ENCODE results near the gene SERPING1. TPM values are rescaled to one million over a fixed set of nuclear protein-coding genes. Genes with fewer than 3 reads are reported as not detected.

SERPING1 gene
- total RNA-seq, 2 donors from 2014 or later: 674 to 695 TPM

GRCh38 chr11:57659669-57660068 lies 62.2 kb downstream of the SERPING1 start:
- Histone ChIP-seq H3K4me3 (no peak overlapping the region), H3K27ac (no peak overlapping the region), H3K9me3 (no peaks in the 10 kb centered on the region), H3K27me3 (replicated peaks; ENCODE audit: insufficient read depth) (no peaks in the 10 kb centered on the region), H3K36me3 (peaks cover 20% of the 10 kb centered on the region), H3K4me1 (ENCODE audit: control insufficient read depth in 1 of 2, low read depth in 2 of 2) (peaks cover 4 to 21% of the 10 kb centered on the region in 2 donors)
- TF ChIP-seq CTCF (IDR thresholded peaks at IDR 0.05): no peak
- DNase-seq (ENCODE audit: low spot score) (no peak), ATAC-seq (ENCODE audit: insufficient number of reproducible peaks, low FRiP score, low read depth) (no peak)

- TF ChIP-seq CTCF (IDR thresholded peaks at IDR 0.05): no peak
- no peak overlapping the region for H3K27ac ChIP-seq
- peaks cover 4 to 22% of the 10 kb centered on the region in 2 donors for H3K4me1 ChIP-seq (ENCODE audit: control insufficient read depth in 1 of 2, low read depth in 2 of 2)
Observed at GRCh38 chr11:57662893-57663292, 65.4 kb downstream of the SERPING1 start.

DNA sequence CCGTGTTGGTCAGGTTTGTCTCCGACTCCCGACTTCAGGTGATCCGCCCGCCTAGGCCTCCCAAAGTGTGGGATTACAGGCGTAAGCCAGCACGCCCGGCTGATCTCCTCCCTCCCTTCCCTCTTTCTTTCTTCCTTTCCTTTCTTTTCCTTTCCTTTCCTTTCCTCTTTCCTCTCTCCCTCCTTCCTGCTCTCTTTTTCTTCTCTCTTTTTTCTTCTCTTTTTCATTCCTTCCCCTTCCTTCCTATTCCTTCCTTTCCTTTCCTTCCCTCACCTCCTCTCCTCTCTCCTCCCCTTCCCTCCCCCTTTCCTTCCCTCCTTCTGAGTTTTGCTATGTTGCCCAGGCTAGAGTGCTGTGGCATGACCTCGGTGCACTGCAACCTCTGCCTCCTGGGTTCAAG lies 66.5 kb downstream of the SERPING1 start:
- TF ChIP-seq CTCF (IDR thresholded peaks at IDR 0.05): no peak
- Histone ChIP-seq H3K27ac (no peak overlapping the region), H3K4me1 (ENCODE audit: control insufficient read depth in 1 of 2, low read depth in 2 of 2) (peaks cover 5 to 15% of the 10 kb centered on the region in 2 donors), H3K36me3 (peaks cover 20% of the 10 kb centered on the region), H3K9me3 (no peaks in the 10 kb centered on the region), H3K4me3 (no peak overlapping the region), H3K27me3 (replicated peaks; ENCODE audit: insufficient read depth) (no peaks in the 10 kb centered on the region)
- DNase-seq (ENCODE audit: low spot score) (no peak), ATAC-seq (ENCODE audit: insufficient number of reproducible peaks, low FRiP score, low read depth) (no peak)

More at GRCh38 chr11:57662893-57663292, 65.4 kb downstream of the SERPING1 start:
- peaks cover 20% of the 10 kb centered on the region for H3K36me3 ChIP-seq
- no peaks in the 10 kb centered on the region for H3K9me3 ChIP-seq
- DNase-seq (ENCODE audit: low spot score): no peak
- H3K4me3 ChIP-seq: no peak overlapping the region
- H3K27me3 ChIP-seq (replicated peaks; ENCODE audit: insufficient read depth): no peaks in the 10 kb centered on the region
- ATAC-seq (ENCODE audit: insufficient number of reproducible peaks, low FRiP score, low read depth): no peak

Other genes with a start within 250 kb of the SERPING1 start
- gene PRG3, start 216.5 kb upstream of the SERPING1 start, total RNA-seq: not detected
- under 1 TPM in 1 of 2 donors, not detected in 1; 0.54 TPM for gene PRG2, start 207.0 kb upstream of the SERPING1 start, total RNA-seq
- gene SLC43A3, start 170.6 kb upstream of the SERPING1 start, total RNA-seq: 10 to 100 TPM; 76.0 to 92.3 TPM
- gene RTN4RL2, start 137.2 kb upstream of the SERPING1 start, total RNA-seq: under 1 TPM in 1 of 2 donors, not detected in 1; 0.35 TPM
- gene SLC43A1, start 82.0 kb upstream of the SERPING1 start, total RNA-seq: 10 to 100 TPM; 16.6 to 23.6 TPM
- gene TIMM10, start 66.9 kb upstream of the SERPING1 start, total RNA-seq: 10 to 100 TPM; 19.5 to 33.5 TPM
- gene SMTNL1, start 60.1 kb upstream of the SERPING1 start, total RNA-seq: not detected
- gene UBE2L6, start 30.0 kb upstream of the SERPING1 start, total RNA-seq: 10 to 100 TPM; 22.6 to 45.8 TPM
- 1 to 10 TPM; 1.1 to 1.2 TPM for gene YPEL4, start 52.2 kb downstream of the SERPING1 start, total RNA-seq
- gene CLP1, start 60.1 kb downstream of the SERPING1 start, total RNA-seq: 10 to 100 TPM; 15.0 TPM
- 10 to 100 TPM; 46.0 to 53.3 TPM for gene ZDHHC5, start 70.4 kb downstream of the SERPING1 start, total RNA-seq
- 10 to 100 TPM; 11.1 to 11.9 TPM for gene MED19, start 114.5 kb downstream of the SERPING1 start, total RNA-seq
- gene TMX2, start 114.9 kb downstream of the SERPING1 start, total RNA-seq: 10 to 100 TPM; 47.4 to 57.2 TPM
- 10 to 100 TPM; 73.9 to 78.0 TPM for gene SELENOH, start 143.8 kb downstream of the SERPING1 start, total RNA-seq
- not detected for gene BTBD18, start 154.1 kb downstream of the SERPING1 start, total RNA-seq
- 100 to 1,000 TPM in 1 of 2 donors, 10 to 100 TPM in 1; 95.3 to 119 TPM for gene CTNND1, start 164.1 kb downstream of the SERPING1 start, total RNA-seq